ENCODE results near the gene CCNQ.

DNA sequence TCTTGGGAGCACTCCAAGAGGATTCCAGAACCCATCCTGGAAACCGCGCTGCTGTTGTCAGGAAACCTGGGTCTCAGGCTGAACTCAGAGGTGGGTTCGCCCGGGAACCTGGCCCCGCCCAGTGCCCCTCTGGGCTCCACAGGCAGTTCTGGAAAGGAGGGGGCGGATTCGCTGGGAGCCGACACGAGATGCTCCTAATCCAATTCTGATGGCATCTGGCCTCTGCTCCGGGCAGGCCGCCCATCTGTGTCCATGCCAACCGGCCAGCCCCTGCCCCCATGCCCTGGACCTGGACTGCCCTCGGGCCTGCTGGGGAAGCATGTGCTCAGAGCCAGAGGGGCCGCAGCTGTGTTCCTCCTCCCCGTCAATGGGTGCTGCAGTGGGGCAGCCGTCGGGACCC, 60.5 kb downstream of the CCNQ start:
- TF ChIP-seq, protein P1, sequence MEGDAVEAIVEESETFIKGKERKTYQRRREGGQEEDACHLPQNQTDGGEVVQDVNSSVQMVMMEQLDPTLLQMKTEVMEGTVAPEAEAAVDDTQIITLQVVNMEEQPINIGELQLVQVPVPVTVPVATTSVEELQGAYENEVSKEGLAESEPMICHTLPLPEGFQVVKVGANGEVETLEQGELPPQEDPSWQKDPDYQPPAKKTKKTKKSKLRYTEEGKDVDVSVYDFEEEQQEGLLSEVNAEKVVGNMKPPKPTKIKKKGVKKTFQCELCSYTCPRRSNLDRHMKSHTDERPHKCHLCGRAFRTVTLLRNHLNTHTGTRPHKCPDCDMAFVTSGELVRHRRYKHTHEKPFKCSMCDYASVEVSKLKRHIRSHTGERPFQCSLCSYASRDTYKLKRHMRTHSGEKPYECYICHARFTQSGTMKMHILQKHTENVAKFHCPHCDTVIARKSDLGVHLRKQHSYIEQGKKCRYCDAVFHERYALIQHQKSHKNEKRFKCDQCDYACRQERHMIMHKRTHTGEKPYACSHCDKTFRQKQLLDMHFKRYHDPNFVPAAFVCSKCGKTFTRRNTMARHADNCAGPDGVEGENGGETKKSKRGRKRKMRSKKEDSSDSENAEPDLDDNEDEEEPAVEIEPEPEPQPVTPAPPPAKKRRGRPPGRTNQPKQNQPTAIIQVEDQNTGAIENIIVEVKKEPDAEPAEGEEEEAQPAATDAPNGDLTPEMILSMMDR (IDR thresholded peaks at IDR 0.05), result no peak
- TF ChIP-seq EZH2 (IDR thresholded peaks at IDR 0.05), result no peak

All from neural progenitor cell (in vitro differentiated cells).